ENCODE measurements around the gene TSSK2. TPM values are rescaled to one million over a fixed set of nuclear protein-coding genes. Genes with fewer than 3 reads are reported as not detected.

The TSSK2 gene
- total and polyA plus RNA-seq, 2 of the 8 experiments (the other 6 are each of a cell fraction or from before 2014, with no cell fraction given) = not detected

DNA sequence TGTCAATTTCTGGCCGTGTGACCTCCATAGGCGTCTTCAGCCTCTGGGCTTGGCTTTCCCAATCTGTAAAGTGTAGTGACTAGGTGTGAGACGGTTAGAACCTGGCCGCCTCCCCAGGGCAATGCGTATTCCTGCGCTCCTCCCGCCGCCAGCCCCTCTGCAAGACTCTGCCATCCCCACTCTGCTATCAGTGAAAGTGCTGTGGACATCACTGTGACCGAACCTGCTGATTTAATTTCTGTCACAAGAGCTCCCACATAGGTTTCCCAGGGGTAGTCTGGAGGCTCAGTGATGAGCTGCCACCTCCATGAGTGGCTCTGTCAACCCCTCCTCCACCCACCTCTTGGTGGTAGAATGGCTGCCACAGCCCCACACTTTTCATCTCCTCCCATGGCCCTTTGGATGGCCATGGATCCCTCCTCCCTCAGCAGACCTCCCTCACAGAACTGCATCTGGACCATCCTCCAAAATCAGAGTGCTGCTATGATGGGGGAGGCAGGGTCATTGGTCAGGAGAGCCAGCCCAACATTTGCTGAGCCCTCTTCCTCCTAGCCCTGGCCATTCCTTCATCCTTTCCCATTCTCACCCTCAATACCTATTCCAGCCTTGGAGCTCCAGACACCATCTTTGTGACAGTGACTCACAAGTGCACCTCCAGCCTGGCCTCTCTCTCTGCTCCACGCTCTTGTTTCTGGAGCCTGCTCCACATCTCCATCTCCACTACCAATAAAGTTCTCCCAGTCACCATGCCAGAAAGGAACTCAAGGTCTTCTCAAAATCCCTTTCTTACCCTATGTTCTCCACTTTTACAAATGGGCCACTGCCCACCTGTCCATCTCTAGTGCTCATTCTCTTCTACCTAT is 20.5 kb downstream of the TSSK2 start:
- ChIA-PET POLR2A (ENCODE audit: partially characterized antibody) (no interaction called here), CTCF (ENCODE audit: partially characterized antibody) (interaction anchor here (0.7 to 1.3 kb wide), 2 partner anchors 17 to 1295 kb away, joined by 3 to 6 read pairs; no protein-coding TSS in a partner anchor)
- FAIRE-seq (no peak), DNase-seq (ENCODE audit: low read depth in 1 of 2, low spot score in 2 of 2) (no peak)
- H3K36me3 ChIP-seq (ENCODE audit: control insufficient read depth in 2 of 4, insufficient read depth in 4 of 4, low read length in 3 of 4) = peaks cover 0 to 12% (median 0%) of the 10 kb centered on the region in 4 experiments; a peak in 1 of 8 replicates
- H2AFZ ChIP-seq (ENCODE audit: low read length) = no peak overlapping the region
- H3K4me2 ChIP-seq (ENCODE audit: insufficient read depth in 1 of 2, low read depth in 2 of 2, low read length in 2 of 2) = peak overlapping the region in 1 of 2 experiments; percentile 40; a peak in 1 of 4 replicates
- H4K20me1 ChIP-seq (replicated peaks in 1 of 2; ENCODE audit: control insufficient read depth in 1 of 2, insufficient read depth in 2 of 2, low read length in 2 of 2) = peaks cover 2 to 12% of the 10 kb centered on the region in 2 experiments
- no peak overlapping the region for H3K9ac ChIP-seq (replicated peaks in 1 of 4; ENCODE audit: extremely low read depth in 1 of 4, low read depth in 3 of 4, low read length in 3 of 4)
- H4K5ac ChIP-seq (ENCODE audit: insufficient read length, low read depth, low read length) = no peak overlapping the region
- H3K9me3 ChIP-seq (ENCODE audit: insufficient read depth in 2 of 2, low read depth in 1 of 2, low read length in 1 of 2) = 0 out of 4 replicates have a peak, but pooled peaks cover 0 to 6% of the 10 kb centered on the region in 2 experiments
- TF ChIP-seq CBX5 (IDR thresholded peaks at IDR 0.05; ENCODE audit: low read depth, low read length) (no peak), KDM4A (IDR thresholded peaks at IDR 0.05; ENCODE audit: low read depth, low read length, severe bottlenecking) (no peak), POU5F1 (IDR thresholded peaks at IDR 0.05; ENCODE audit: low read depth, low read length) (no peak), SUZ12 (IDR thresholded peaks at IDR 0.05; ENCODE audit: low read length) (peak; percentile 63; the same call in 1 of the 2 replicates), SIRT6 (IDR thresholded peaks at IDR 0.05; ENCODE audit: low read length) (no peak), GTF2F1 (IDR thresholded peaks at IDR 0.05; ENCODE audit: borderline replicate concordance, low read depth, low read length) (no peak), KDM1A (IDR thresholded peaks at IDR 0.05; ENCODE audit: borderline replicate concordance, low read length) (peak; percentile 81; the same call in 1 of the 2 replicates), SIX5 (IDR thresholded peaks at IDR 0.05; ENCODE audit: low read depth, low read length) (no peak)
- no peak overlapping the region for H3K14ac ChIP-seq (ENCODE audit: insufficient read length)
- H2BK15ac ChIP-seq (ENCODE audit: low read length) = no peak overlapping the region
- no peak overlapping the region for H2BK12ac ChIP-seq (ENCODE audit: low read depth, low read length)
- H3K27me3 ChIP-seq (replicated peaks in 1 of 4; ENCODE audit: control insufficient read depth in 3 of 4, extremely low read depth in 1 of 4, insufficient read depth in 3 of 4, low read length in 3 of 4) = peaks cover 52 to 70% (median 63%) of the 10 kb centered on the region in 4 experiments
- H3K4me3 ChIP-seq (ENCODE audit: extremely low read depth in 1 of 4, insufficient read depth in 2 of 4, low read depth in 3 of 4, low read length in 4 of 4) = no peak overlapping the region
- no peak overlapping the region for H3K56ac ChIP-seq (replicated peaks; ENCODE audit: insufficient read length, low read depth, low read length)
- peaks cover 7% of the 10 kb centered on the region; the same call in 1 of the 2 replicates for H3K23me2 ChIP-seq (ENCODE audit: low read depth, low read length)
- H3K23ac ChIP-seq (ENCODE audit: insufficient read length) = no peak overlapping the region
- no peak overlapping the region for H2BK20ac ChIP-seq (ENCODE audit: low read length)
- no peak overlapping the region for H4K8ac ChIP-seq (ENCODE audit: extremely low read depth, insufficient read depth, low read length)
- H4K91ac ChIP-seq (replicated peaks; ENCODE audit: insufficient read length, low read length) = no peak overlapping the region
- H2BK120ac ChIP-seq (replicated peaks; ENCODE audit: low read depth, low read length) = no peak overlapping the region
- no peak overlapping the region for H2AK5ac ChIP-seq (ENCODE audit: low read depth, low read length)
- no peak overlapping the region for H3K27ac ChIP-seq (ENCODE audit: low read depth, low read length)
- 60% methylated on average over 9 of the region's 10 CpGs; no CpG with 5 or more reads in 1 of the 2 experiments for WGBS, 2 experiments (ENCODE audit: extremely low coverage in 1 of 2, insufficient coverage in 1 of 2, insufficient read length in 1 of 2, insufficient replicate concordance in 2 of 2, low coverage in 1 of 2, low lambda C conversion rate in 2 of 2, missing lambda C conversion rate in 1 of 2)
- H2BK5ac ChIP-seq (ENCODE audit: low read depth, low read length) = no peak overlapping the region
- peaks cover 0 to 7% (median 5%) of the 10 kb centered on the region in 4 experiments; a peak in 5 of 7 replicates for H3K4me1 ChIP-seq (replicated peaks in 1 of 4; ENCODE audit: control insufficient read depth in 3 of 4, insufficient read depth in 4 of 4, low read length in 3 of 4)
- H3K79me1 ChIP-seq (ENCODE audit: low read depth, low read length) = no peaks in the 10 kb centered on the region
- no peak overlapping the region for H3K4ac ChIP-seq (replicated peaks; ENCODE audit: insufficient read length, low read depth, low read length)
- no peak overlapping the region for H3K18ac ChIP-seq (ENCODE audit: extremely low read depth, low read length)
- no peaks in the 10 kb centered on the region for H3K79me2 ChIP-seq (ENCODE audit: control insufficient read depth in 1 of 2, insufficient read depth in 2 of 2, low read length in 2 of 2)

All from H1 (cell line).